GM19455 (cell line): ENCODE results near the gene SLCO4A1.
"Not testable (repeated sequence)": the region's sequence is repeated elsewhere in the genome, so short reads cannot be mapped to it uniquely, and the experiment has no call there.

Experiments used
- ATAC-seq: cut with Tn5 transposase; IDR thresholded peaks from one replicate; pipeline ENCODE4 v1.9.1; 2021; ENCODE audit not compliant: unreplicated experiment

The SLCO4A1 gene

DNA sequence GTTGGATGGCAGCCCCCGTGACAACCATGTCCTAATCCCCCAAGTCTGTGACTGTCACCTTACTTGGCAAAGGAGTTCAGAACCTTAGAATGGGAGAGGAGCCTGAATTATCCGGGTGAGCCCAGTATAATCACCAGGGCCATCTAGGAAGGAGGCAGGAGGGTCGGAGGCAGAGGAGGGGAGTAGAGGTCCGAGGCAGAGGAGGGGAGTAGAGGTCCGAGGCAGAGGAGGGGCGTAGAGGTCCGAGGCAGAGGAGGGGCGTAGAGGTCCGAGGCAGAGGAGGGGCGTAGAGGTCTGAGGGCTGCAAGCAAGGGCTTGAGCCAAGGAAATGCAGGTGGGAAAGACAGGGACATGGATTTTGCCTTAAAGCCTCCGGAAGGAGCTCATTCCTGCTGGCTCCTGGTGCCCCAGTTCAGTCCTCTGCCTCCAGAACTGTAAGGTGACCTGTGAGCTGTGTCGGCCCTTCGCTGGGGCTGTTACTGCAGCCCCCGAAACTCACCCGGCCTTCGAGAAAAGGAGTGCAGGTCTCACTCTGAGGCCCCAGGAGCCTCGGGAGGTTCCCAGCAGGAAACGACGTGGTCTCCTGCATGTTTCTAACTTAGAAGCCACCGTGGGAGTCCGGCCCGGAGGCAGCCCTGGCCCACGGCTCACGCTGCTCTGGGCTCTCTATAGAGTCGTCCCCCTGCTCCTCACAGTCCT lies 20.0 kb upstream of the SLCO4A1 start:
- no peak for ATAC-seq

DNA sequence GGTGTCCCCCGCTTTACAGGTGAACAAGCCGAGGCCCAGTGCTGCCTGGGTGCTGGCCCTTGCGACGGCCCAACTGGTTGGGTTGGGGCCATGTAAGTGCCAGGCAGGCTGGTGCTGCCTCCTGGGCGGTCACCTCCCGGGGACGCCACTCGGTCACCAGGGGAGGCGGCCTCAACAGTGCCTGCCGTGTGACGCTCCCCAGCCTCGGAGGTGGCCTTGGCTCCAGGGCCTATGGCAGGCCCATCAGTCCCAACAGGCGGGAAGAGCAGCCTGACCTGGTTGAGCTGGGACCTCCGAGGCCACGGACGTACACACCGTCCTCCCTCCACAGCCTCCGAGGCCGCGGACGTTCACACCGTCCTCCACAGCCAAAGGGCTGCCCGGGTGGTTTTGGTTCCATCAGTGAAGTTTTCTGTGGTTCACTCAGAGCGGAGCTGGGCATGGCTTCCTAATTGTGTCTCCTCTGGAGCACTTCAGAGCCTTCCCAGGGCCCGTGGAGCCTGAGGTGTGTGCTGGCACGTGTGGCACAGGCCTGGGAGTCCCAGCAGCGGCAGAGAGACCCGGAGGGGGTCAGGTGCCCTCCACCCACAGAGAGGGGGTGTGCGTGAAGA lies 19.3 kb upstream of the SLCO4A1 start:
- ATAC-seq: no peak

DNA sequence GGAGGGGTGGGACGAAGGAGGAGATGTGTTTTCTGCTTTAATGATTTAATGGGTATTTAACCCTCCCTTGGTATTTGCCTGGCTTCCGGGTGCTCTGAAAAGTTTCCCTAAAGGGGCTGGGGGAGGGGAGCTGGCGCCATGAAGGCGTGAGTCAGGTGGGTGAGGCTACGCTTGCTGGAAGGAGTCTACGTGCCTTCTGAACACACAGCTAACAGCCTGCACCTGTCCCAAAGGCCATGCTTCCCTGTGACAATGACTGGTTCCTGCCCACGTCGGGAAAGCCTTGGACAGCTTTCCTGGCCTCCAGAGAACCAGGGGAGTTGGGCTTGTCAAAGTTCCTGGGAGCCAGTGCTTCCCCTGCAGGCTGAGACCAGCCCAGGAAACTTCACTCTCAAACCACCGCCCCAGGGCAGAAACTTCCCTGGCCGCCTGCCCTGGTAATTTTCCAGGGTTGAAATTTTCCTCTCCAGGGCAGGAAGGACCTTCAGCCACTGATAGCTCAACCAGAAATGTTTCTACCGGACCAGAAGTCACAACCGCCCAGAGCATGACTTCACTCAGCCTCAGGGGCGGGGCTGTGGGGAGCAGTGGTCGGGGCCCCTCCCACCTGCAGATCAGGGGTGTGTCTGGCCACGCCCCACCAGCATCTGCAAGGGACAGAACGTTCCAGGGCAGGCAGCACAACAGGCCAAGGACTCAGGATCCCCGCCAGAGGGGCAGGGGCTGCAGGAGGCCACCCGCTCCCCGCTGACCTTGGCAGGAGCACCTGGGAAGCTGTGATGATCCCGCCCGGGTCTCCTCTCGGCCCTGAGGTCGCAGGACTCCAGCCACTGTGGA lies 18.6 kb upstream of the SLCO4A1 start:
- ATAC-seq: peak; percentile 88

DNA sequence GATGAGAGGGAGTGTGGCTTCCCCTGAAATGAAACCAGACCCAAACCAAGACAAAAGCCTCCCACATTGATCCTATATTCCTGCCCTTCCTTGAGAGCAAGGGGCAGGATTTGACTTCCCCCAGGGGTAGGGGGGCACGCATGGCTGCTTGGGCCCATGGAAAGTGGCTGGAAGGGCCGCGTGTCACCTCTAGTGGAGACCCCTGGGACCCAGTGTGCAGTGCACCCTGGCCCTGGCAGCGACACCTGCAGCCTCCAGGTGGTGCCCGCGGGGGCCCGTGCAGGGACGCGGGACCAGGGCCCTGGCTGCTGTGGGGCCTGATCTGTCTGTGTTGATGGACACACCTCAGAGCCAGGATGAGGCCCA lies 18.0 kb upstream of the SLCO4A1 start:
- ATAC-seq: peak; percentile 33

DNA sequence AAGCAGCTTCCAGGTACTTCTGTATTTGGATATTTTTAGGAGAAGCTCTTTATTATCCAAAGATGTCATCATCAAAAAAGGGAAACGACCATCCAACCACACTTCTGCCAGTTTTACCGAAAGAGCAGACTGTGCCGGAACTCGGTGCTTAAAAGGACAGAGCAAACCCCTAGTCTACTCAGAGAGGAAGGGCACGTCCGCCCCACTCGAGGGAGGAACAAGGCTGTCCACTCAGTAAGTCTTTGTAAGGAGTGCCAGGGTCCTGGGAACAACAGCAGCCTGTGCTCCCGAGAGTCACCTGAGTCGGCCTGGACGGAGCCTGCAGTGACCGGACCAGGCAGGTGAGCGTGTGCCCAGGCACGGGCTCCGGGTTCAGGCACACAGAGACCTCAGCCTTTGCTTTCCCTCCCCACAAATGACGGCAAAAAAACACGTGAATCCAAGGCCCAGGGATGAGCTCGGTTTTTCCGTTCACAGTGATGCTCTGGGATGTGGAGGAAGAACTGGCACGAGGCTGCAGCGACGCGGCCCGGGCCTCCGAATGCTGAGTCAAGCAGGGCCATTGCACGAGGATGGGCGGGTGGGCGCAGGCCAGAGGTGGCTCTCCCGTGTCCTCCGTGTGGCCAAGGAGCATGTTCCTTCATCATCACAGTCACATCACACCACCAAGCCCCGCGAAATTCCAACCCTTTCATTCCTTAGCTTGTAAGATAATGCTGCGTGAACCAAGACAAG lies 17.4 kb upstream of the SLCO4A1 start:
- no peak for ATAC-seq

DNA sequence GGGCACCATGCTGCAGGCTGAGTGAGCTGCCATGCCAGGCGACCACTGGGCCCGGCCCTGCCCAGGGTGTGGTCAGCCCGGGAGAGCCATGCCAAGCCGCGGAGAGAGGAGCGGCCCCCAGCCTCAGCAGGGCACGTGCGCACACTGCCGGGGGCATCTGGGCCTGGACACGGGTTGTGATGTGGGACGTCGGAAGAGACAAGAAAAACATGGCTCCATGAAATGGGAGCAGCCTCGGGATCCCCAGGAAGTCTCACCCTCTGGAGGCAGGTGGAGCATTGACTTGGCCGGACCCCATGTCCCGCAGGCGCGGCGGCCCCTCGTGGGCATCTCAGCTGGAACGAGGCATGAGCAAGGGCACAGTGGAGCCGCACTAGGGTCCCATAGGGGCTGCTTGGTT lies 16.8 kb upstream of the SLCO4A1 start:
- ATAC-seq: no peak

DNA sequence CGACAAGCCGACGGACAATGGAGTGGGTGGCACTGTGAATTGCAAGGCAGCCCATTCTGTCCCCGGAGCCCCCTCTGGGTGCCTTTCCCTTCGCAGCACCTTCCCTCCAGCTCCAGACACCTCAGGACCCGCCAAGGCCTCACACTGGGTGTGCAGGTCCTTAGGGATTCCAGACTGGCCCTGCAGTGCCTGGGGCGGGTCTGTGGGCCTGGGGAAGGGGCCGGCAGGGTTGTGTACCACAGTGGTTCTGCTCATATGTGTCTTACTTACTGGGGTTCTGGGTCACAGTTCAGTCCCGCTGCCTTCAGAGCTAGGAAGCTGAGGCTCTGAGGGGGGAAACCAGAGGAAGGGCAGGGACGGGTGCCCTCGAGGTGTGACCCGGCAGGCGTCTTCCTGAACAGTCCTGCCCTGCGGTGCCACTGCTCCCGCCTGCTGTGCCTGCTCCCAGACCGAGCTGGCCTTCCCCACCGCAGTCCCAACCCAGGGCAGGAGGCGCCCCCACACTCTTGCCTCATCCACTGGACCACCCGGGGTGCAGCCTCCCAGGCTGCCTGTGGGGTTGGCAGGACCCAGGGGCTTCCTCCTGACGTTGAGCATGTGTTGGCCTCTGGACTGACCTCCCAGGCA lies 16.3 kb upstream of the SLCO4A1 start:
- ATAC-seq: no peak

DNA sequence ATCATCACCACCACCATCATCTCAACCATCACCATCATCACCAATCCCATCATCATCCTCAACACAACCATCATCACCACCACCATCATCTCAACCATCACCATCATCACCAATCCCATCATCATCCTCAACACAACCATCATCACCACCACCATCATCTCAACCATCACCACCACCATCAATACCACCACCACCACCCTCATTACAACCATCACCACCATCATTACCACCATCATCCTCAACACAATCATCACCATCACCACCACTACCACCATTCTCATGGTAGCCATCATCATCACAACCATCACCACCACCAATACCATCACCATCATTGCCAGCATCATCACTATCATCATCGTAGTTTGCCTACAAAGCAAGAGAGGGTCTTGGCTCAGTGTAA lies 14.9 kb upstream of the SLCO4A1 start:
- not testable (repeated sequence) for ATAC-seq

DNA sequence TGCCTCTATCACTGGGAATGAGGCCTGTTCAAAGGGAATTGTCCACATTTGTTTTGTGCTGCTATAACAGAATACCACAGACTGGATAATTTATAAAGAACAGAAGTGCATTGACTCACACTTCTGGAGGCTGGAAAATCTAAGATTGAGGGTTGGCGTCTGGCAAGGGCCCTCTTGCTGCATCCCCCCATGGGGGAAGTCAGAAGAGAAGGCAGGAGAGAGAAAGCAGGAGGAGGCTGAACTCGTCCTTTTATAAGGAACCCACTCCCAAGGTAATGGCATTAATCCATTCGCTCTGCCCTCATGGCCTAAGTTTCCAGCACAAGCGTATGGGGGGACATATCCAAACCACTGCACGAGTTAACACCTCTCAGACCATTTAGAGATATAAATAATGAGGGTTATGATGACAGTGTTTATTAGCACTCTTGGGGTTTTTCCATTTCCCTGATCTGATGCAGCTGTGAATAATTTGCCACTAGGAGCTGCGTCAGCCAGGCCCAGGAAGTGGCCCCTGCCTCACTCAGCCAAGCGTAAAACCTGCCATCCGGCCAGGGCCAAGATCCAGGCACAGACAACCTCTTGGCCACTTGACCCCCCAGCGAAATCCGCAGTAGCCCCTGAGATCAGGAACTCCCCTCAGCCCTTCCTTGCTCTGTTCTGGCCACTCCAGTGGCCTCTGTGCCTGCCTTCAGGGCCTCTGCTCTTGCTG lies 14.2 kb upstream of the SLCO4A1 start:
- ATAC-seq: no peak

DNA sequence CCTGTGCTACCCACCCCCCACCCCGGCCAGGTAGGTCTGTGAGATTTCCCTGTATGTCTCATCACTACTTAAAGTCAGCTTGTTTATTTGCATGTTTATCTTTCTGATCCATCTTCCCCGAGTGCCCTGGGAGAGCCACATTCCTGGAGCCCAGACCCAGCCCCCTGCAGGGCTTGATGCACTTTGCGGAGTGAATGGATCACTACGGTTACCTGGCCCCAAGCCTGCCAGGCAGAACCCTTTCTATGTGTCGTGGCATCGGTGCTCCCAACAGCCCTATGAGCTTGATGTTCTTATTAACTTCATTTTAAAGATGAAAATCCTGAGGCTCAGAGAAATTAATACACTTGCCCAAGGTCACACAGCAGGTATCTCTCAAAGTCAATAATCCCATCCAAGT lies 13.6 kb upstream of the SLCO4A1 start:
- ATAC-seq: no peak

DNA sequence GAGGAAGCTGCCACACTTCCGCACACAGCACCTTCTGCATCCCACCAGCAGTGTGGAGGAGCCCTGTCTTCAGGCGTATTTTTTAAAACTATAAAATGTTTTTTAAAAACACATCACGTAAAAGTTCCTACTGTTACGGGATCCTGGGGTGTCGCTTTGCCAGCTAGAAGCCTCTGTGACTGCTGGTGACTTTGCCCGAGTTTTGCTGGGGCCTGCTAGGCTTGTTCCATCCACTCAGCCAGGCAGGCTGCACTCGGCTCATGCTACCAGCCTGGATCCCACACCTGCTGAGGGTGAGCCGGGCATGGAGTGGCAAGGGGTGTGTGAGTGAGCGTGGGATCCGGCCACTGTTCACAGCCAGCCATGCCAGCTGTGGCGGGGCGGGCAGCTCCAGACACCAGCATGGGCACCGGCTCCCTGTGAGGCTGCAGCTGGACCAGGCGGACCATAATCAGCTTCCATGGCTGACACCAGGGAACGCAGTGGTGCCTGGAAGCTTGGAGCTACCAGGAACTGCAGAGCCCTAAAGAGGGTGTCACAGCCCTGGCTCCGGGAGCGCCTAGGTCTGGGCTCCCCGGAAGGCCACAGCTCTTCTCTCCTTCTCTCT lies 12.3 kb upstream of the SLCO4A1 start:
- no peak for ATAC-seq

DNA sequence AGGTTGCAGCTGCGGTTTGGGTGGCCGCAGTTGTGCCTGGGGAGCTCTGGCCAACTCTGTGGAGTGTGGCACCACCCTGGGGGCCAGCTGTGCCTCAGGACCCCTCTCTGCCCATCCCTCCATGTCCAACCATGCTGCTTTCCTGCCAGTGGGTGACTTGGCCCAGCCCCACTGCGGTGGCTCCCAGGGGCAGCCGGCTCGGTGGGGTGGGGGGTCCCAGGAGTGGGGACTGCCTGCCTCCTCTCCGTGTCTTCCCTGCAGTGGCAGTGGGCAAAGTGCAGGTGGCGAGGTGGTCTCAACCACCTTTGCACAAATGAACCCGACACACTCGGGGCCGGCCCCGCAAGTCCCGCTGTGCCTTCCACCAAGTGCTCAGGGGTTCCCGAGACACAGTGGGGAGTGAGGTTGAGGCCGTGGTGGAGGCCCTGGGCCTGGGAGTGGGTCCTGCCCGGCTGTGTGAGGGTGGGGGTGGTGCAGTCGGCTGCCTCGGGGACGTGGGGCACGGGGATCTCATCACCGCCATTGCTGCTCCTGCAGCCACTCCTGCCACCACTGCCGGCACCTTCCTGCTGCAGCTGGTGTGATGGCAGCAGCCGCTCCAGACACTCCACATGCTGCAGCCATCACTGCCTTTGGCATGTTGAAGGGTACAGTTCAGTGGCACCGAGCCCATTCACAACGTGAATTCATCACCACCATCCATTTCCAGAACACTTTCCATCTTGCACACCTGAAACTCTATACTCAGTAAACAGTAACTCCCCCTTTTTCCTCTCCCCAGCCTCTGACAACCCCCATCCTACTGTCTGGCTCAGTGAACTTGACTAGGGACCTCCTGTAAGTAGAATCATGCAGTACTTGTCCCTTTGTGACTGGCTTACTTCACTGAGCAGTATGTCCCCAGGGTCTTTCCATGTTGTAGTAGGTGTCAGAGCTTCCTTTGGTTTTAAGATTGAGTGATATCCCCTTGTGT lies 10.7 kb upstream of the SLCO4A1 start:
- no peak for ATAC-seq

DNA sequence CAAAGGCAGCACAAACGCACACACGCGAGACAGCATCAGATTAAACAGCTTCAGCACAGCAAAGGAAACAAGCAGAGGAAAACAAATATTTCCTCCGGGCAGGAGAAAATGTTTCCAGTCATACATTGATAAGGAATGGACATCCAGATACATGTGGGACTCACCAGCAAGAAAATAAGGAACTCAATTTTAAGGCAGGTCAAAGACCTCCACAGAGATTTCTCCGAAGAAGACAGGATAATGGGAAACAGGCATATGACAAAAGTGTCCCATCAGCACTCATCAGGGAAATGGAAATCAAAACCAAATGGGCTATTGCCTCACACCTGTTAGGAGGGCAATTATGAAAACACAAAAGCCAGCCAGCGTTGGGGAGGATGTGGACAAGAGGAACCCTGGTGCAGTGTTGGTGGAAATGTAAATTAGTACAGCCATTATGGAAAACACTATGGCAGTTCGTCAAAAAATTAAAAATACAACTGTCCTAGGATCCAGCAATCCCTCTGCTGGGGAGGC lies 9.7 kb upstream of the SLCO4A1 start:
- ATAC-seq: no peak

DNA sequence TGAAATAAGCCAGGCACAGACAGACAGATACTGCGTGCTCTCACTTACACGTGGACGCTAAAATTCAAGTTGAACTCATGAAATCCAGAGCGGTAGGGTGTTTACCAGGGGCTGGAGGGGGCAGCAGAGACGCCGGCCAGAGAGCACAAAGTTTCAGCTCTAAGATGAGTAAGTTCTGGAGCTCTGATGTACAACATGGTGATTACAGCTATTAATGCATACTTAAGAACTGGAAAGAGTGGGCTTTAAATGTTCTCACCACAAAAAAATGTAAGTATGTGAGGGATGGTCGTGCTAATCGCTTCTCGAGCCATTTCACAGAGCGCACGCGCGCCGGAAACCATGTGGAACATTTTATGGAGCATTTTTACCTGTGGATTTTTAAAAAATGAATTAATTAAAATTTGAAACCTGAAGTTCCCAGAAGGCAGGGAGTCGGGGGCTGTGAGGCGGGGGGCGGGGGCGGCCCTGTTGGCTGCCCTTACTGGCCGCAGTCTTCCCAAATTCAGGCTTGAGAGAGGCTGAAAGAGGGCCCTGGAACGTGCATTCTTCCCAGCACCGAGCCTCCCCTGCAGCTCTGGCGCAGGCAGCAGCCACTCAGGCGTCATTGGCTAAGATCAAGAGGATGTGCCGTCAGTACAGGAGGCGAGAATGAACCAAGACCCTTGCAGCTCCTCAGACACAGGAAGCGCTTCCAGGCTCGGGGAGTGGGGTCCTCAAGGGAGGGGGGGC lies 8.5 kb upstream of the SLCO4A1 start:
- no peak for ATAC-seq

DNA sequence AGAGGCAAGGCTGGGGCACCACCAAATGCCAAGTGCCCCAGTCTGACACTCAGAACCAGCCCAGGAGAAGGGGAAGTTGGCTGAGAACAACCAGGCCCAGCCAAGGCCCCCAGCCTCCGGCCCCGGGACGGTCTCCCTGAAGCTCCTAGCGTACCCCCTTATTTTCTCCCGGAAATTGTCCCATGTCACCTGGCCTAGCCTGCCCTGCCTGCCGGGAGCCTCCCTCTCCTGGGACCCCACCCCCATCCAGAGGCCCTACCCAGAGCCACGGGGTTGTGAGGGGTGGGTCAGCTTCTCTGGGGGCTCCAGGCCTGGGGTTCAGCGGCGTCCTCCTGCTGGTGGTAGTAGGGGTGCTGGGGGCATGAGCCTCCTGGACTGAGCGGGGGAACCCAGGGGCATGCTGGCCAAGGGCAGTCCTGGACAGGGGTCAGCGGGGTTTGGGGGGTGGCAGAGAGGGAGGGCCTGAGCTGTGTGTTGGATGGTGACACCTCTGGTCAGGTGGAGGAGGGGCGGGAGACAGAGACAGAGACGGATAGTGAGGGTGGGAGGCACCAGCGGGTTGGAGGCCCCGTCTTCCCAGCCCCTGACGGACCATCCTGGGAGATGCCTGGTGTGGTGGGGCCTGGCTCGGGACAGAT lies 7.9 kb upstream of the SLCO4A1 start:
- ATAC-seq: no peak

DNA sequence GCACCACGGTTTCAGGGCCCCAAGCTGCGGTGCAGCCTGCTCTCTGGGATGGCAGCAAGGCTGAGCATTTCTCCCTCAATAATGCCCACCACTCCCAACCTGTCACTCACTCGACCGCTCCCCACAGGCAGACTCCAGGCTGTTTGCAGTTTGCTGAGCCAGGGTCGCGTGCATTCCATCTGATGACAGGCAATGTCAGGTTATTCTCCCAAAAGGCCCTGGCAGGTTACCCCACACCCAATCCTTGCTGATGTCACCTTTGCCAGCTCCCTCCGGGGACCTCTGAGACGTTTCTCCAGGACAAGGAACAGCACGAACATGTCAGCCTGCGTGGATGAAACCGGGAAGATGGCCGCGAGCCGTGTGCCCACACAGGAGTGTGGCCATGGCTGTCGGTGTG lies 7.1 kb upstream of the SLCO4A1 start:
- no peak for ATAC-seq

DNA sequence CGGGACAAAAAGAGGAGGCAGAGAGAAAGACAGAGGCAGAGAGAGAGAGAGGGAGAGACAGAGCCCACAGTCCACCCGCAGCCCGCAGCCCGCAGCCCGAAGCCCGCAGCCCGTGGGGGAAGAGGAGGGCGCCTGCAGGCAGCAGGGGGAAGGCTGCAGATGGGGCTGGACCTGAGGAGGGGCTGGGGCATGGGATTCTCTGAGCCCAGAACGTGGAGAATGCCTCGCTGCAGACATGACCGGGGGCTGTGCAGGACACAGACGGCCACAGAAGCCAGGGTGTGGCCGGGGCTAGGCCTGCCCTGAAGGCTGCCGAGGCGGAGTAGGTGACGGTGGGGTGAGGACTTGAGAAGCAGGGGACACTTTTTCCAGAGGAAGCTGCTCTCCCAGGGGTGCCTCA lies 6.5 kb upstream of the SLCO4A1 start:
- no peak for ATAC-seq
